ENCODE data around the gene BRD7. TPM values are rescaled to one million over a fixed set of nuclear protein-coding genes. Genes with fewer than 3 reads are reported as not detected.
A peak's percentile ranks its signal among the peaks of the same experiment; 100 is the strongest.

Gene BRD7
- total and polyA plus RNA-seq, 2 experiments from 2014 or later: 51.2 to 51.3 TPM

GRCh38 chr16:50311891-50312501 is 56.8 kb downstream of the BRD7 start:
- no peak overlapping the region for H3K4me3 ChIP-seq
- H2AFZ ChIP-seq: no peak overlapping the region
- DNase-seq (ENCODE audit: low spot score): no peak
- no peak overlapping the region for H3K4me2 ChIP-seq
- H3K4me1 ChIP-seq (ENCODE audit: insufficient read depth): no peaks in the 10 kb centered on the region
- H3K36me3 ChIP-seq (replicated peaks; ENCODE audit: insufficient read depth, low read depth): no peaks in the 10 kb centered on the region
- TF ChIP-seq EZH2phosphoT487 (IDR thresholded peaks at IDR 0.05; ENCODE audit: low read depth, severe bottlenecking, unreplicated experiment) (no peak), EZH2 (IDR thresholded peaks at IDR 0.05; ENCODE audit: borderline replicate concordance) (no peak)
- TF ChIP-seq, protein P1, sequence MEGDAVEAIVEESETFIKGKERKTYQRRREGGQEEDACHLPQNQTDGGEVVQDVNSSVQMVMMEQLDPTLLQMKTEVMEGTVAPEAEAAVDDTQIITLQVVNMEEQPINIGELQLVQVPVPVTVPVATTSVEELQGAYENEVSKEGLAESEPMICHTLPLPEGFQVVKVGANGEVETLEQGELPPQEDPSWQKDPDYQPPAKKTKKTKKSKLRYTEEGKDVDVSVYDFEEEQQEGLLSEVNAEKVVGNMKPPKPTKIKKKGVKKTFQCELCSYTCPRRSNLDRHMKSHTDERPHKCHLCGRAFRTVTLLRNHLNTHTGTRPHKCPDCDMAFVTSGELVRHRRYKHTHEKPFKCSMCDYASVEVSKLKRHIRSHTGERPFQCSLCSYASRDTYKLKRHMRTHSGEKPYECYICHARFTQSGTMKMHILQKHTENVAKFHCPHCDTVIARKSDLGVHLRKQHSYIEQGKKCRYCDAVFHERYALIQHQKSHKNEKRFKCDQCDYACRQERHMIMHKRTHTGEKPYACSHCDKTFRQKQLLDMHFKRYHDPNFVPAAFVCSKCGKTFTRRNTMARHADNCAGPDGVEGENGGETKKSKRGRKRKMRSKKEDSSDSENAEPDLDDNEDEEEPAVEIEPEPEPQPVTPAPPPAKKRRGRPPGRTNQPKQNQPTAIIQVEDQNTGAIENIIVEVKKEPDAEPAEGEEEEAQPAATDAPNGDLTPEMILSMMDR (IDR thresholded peaks at IDR 0.05; ENCODE audit: poor library complexity): no peak
- H3K9me2 ChIP-seq (replicated peaks; ENCODE audit: insufficient read depth): no peaks in the 10 kb centered on the region
- H3K27me3 ChIP-seq: no peaks in the 10 kb centered on the region
- no peak overlapping the region for H3K27ac ChIP-seq
- no peaks in the 10 kb centered on the region for H3K79me2 ChIP-seq
- WGBS (ENCODE audit: low lambda C conversion rate, missing lambda C conversion rate): 87% methylated on average over 22 of the region's 22 CpGs
- no peaks in the 10 kb centered on the region for H3K9me3 ChIP-seq (ENCODE audit: low read depth)
- H4K20me1 ChIP-seq (ENCODE audit: insufficient read depth, poor library complexity, severe bottlenecking): no peaks in the 10 kb centered on the region

- Histone ChIP-seq H3K4me3 (no peak overlapping the region), H3K9me3 (ENCODE audit: low read depth) (no peaks in the 10 kb centered on the region), H3K9me2 (replicated peaks; ENCODE audit: insufficient read depth) (no peaks in the 10 kb centered on the region), H3K36me3 (replicated peaks; ENCODE audit: insufficient read depth, low read depth) (no peaks in the 10 kb centered on the region), H3K4me2 (no peak overlapping the region), H2AFZ (no peak overlapping the region), H3K27me3 (no peaks in the 10 kb centered on the region), H3K79me2 (no peaks in the 10 kb centered on the region), H3K27ac (no peak overlapping the region), H3K4me1 (ENCODE audit: insufficient read depth) (no peaks in the 10 kb centered on the region), H4K20me1 (ENCODE audit: insufficient read depth, poor library complexity, severe bottlenecking) (no peaks in the 10 kb centered on the region)
- DNase-seq (ENCODE audit: low spot score): no peak
- TF ChIP-seq EZH2 (IDR thresholded peaks at IDR 0.05; ENCODE audit: borderline replicate concordance): no peak
- WGBS (ENCODE audit: low lambda C conversion rate, missing lambda C conversion rate): 98% methylated on average over 4 of the region's 4 CpGs
Observed at GRCh38 chr16:50311134-50311528, 57.7 kb downstream of the BRD7 start.

DNA sequence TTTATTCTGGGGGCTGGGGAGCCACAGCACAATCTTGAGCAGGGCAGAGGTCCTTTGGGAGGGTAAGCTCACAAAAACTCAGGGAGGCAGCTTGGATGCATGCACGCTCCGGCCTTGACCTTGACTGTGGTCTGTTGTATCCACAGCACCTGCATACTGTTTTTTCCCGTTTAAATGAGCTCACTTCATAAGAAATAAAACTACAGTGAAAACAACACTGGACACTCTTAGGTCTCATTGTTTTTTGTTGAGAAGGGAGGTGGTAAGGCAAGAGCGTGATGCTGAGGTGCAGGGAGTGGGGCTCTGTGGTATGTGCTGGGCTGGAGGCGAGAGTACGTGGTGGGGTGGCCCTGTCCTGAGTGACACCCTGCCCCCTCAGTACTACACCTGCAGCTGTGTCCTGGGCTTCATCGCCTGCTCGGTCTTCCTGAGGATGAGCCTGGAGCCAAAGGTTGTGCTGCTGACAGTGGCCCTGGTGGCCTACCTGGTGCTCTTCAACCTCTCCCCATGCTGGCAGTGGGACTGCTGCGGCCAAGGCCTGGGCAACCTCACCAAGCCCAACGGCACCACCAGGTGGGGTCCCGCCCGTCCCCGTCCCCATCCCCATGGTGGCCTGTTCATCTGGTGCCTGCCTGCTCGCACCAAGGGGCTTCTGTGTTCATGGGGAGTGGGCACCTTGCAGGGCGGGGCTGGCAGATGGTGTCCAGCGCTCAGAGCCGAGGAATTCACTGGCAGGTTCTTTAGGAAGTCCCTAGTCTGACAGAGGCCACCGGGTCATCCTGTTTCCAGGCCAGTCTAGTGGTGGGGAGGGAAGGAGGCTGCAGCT is 58.3 kb downstream of the BRD7 start:
- H3K36me3 ChIP-seq (replicated peaks; ENCODE audit: insufficient read depth, low read depth): no peaks in the 10 kb centered on the region
- no peak for TF ChIP-seq EZH2 (IDR thresholded peaks at IDR 0.05; ENCODE audit: borderline replicate concordance)
- no peak overlapping the region for H3K27ac ChIP-seq
- H3K79me2 ChIP-seq: no peaks in the 10 kb centered on the region
- H3K4me1 ChIP-seq (ENCODE audit: insufficient read depth): no peaks in the 10 kb centered on the region
- H3K4me2 ChIP-seq: no peak overlapping the region
- no peaks in the 10 kb centered on the region for H4K20me1 ChIP-seq (ENCODE audit: insufficient read depth, poor library complexity, severe bottlenecking)
- no peaks in the 10 kb centered on the region for H3K9me3 ChIP-seq (ENCODE audit: low read depth)
- peak; percentile 3 for DNase-seq (ENCODE audit: low spot score)
- no peak overlapping the region for H3K4me3 ChIP-seq
- no peaks in the 10 kb centered on the region for H3K9me2 ChIP-seq (replicated peaks; ENCODE audit: insufficient read depth)
- no peak overlapping the region for H2AFZ ChIP-seq
- H3K27me3 ChIP-seq: no peaks in the 10 kb centered on the region
- WGBS (ENCODE audit: low lambda C conversion rate, missing lambda C conversion rate): 88% methylated on average over 18 of the region's 18 CpGs

DNA sequence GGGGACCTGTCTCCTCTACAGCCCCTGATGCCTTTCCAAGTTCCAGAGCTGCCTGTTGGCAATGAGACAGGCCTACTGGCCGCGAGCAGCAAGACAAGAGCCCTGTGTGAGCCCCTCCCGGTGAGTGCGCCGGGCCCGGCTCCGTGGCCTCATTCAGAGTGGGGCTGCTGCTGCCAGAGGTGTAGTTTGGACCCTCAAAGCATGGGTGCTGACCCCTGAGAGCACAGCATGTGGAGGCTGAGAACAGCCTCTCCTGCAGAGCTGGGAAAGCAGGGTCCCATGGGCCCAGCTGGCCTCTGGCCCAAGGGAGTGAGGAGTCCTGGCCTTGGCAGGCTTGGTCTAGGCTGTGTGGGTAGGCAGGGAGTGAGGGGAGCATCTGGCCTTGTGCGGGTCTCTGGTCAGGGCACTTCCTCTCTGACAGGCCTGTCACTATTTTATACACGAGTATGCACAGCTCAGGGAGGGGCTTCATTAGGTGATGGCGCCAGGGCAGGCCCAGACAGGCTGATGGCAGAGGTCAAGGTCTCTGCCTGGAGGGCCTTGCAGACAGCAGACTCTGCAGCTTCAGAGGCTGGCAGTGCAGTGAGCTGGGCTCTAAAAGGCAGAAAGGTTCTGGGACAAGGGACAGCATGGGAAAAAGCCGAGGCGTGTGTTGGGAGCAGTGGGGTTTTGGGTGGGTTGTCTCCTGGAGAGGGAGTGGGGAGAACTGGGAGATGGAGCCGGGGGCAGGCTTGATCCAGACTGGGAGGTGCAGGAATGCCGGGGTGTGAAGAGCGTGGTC is 59.1 kb downstream of the BRD7 start:
- TF ChIP-seq, protein P1 (IDR thresholded peaks at IDR 0.05; ENCODE audit: poor library complexity): no peak
- TF ChIP-seq EZH2 (IDR thresholded peaks at IDR 0.05; ENCODE audit: borderline replicate concordance): no peak
- DNase-seq (ENCODE audit: low spot score): peak; percentile 3

More for the DNA sequence above, 59.1 kb downstream of the BRD7 start:
- Histone ChIP-seq H3K4me1 (ENCODE audit: insufficient read depth) (no peaks in the 10 kb centered on the region), H3K27ac (no peak overlapping the region), H3K9me2 (replicated peaks; ENCODE audit: insufficient read depth) (no peaks in the 10 kb centered on the region), H3K36me3 (replicated peaks; ENCODE audit: insufficient read depth, low read depth) (no peaks in the 10 kb centered on the region), H3K27me3 (no peaks in the 10 kb centered on the region), H3K4me3 (no peak overlapping the region), H3K9me3 (ENCODE audit: low read depth) (no peaks in the 10 kb centered on the region), H3K79me2 (no peaks in the 10 kb centered on the region), H2AFZ (no peak overlapping the region), H3K4me2 (no peak overlapping the region), H4K20me1 (ENCODE audit: insufficient read depth, poor library complexity, severe bottlenecking) (no peaks in the 10 kb centered on the region)
- WGBS (ENCODE audit: low lambda C conversion rate, missing lambda C conversion rate): 79% methylated on average over 15 of the region's 15 CpGs
